HepG2 (cell line): Measurements from ENCODE around the gene BASP1. TPM values are rescaled to one million over a fixed set of nuclear protein-coding genes. Genes with fewer than 3 reads are reported as not detected.

Experiments
- ATAC-seq: fragments of 200-7000 bp; cut with Tn5 transposase; 3 replicates; pipeline ENCODE4 v1.9.1; 2020; ENCODE audit warnings: mild to moderate bottlenecking, moderate library complexity
- BruUV-seq: library from RNA; stranded (reverse); fragments of 400-500 nt; replicated peaks from 2 replicates; lab custom pipeline; 2021; lab: Mats Ljungman, UMichigan
- CTCF ChIA-PET: fragments of 300-600 bp; formaldehyde crosslinking; extraction: SDS; loops from one replicate; lab custom pipeline; 2021; ENCODE audit warnings: low total read pairs, inconsistent platforms, low intra/inter-chr PET ratio; lab: Yijun Ruan, JAX
- POLR2A ChIA-PET: fragments of 350-600 bp; sonication (Branson Sonifier 250); formaldehyde crosslinking; loops from one replicate; lab custom pipeline; 2020; ENCODE audit warnings: antibody characterized with exemption, inconsistent platforms; lab: Yijun Ruan, JAX
- DNase-seq: peaks from one replicate; pipeline ENCODE4 v3.0.0-alpha.2; 2015; ENCODE audit warnings: low spot score
- FAIRE-seq: peaks from 3 replicates; lab custom pipeline; 2011; peaks lifted over from hg19 to GRCh38; lab: Jason Lieb, UNC
- H2AFZ ChIP-seq: one replicate; pipeline ENCODE4 v1.6.1; 2011; ENCODE audit warnings: low read length, inconsistent platforms
- H3K27ac ChIP-seq: fragments of 300-600 bp; 3 replicates; pipeline ENCODE4 v1.8.0; 2011; ENCODE audit warnings: mixed run types, mild to moderate bottlenecking, mixed read lengths, low read length, inconsistent platforms; ENCODE audit not compliant: insufficient read depth; ENCODE audit errors: extremely low read length
- H3K27me3 ChIP-seq, 2 experiments: fragments of 200-600 bp in 1 of 2; 2 replicates in 1 of 2; 3 replicates in 1 of 2; pipeline versions ENCODE4 v1.6.0 to v1.8.0; 2011; ENCODE audit warnings: low read length in 2 of 2, mild to moderate bottlenecking in 2 of 2, moderate library complexity in 2 of 2, inconsistent platforms in 1 of 2; ENCODE audit not compliant: insufficient read depth in 2 of 2, control insufficient read depth in 1 of 2
- H3K36me3 ChIP-seq, 2 experiments: fragments of 200-600 bp in 1 of 2; replicated peaks in 1 of 2; 2 replicates in 1 of 2; 3 replicates in 1 of 2; pipeline versions ENCODE4 v1.5.1 to v1.8.0; 2011; ENCODE audit warnings: low read length in 2 of 2, inconsistent platforms in 1 of 2; ENCODE audit not compliant: insufficient read depth in 2 of 2, control insufficient read depth in 1 of 2
- H3K4me1 ChIP-seq: 2 replicates; pipeline ENCODE4 v1.5.1; 2012; ENCODE audit warnings: low read length, inconsistent platforms; ENCODE audit not compliant: insufficient read depth
- H3K4me2 ChIP-seq: 2 replicates; pipeline ENCODE4 v1.6.0; 2011; ENCODE audit warnings: low read depth, low read length, inconsistent platforms
- H3K4me3 ChIP-seq, 3 experiments: fragments of 200-600 bp in 1 of 3; sonication (generic), shearing (Covaris generic) in 1 of 3; replicated peaks in 1 of 3; 2 replicates each; pipeline ENCODE4 v1.5.1; 2011 to 2016; ENCODE audit warnings: low read length in 3 of 3, inconsistent platforms in 2 of 3, low read depth in 2 of 3, mild to moderate bottlenecking in 2 of 3, control low read depth in 1 of 3, mixed read lengths in 1 of 3; ENCODE audit not compliant: insufficient read depth in 1 of 3
- H3K79me2 ChIP-seq: one replicate; pipeline ENCODE4 v1.6.1; 2011; ENCODE audit warnings: low read length, inconsistent platforms; ENCODE audit not compliant: insufficient read depth
- H3K9ac ChIP-seq: 2 replicates; pipeline ENCODE4 v1.6.0; 2011; ENCODE audit warnings: mild to moderate bottlenecking, low read depth, low read length, inconsistent platforms; ENCODE audit not compliant: insufficient read depth
- H3K9me3 ChIP-seq: 2 replicates; pipeline ENCODE4 v1.5.1; 2012; ENCODE audit warnings: mild to moderate bottlenecking, low read length
- H4K20me1 ChIP-seq: 2 replicates; pipeline ENCODE4 v1.6.0; 2011; ENCODE audit warnings: inconsistent platforms, mild to moderate bottlenecking, low read length, moderate library complexity; ENCODE audit not compliant: insufficient read depth
- HNF4G ChIP-seq, 2 experiments: sonication (generic) in 1 of 2; formaldehyde crosslinking in 1 of 2; IDR thresholded peaks; 2 replicates each; pipeline versions ENCODE4 v1.4.0 to v1.6.1; 2011 to 2020; ENCODE audit warnings: borderline replicate concordance in 2 of 2, low read depth in 2 of 2, mild to moderate bottlenecking in 2 of 2, low read length in 1 of 2, missing genetic modification reagents in 1 of 2, moderate library complexity in 1 of 2
- NR3C1 ChIP-seq: sonication (generic); formaldehyde crosslinking; IDR thresholded peaks from 2 replicates; pipeline ENCODE4 v1.4.0; 2020; ENCODE audit warnings: missing genetic modification reagents
- SIN3A ChIP-seq: IDR thresholded peaks from 2 replicates; pipeline ENCODE4 v1.6.1; 2011; ENCODE audit warnings: low read depth, mild to moderate bottlenecking, control low read depth, low read length, borderline replicate concordance
- ZEB1 ChIP-seq: IDR thresholded peaks from 2 replicates; pipeline ENCODE4 v1.6.1; 2012; ENCODE audit warnings: mild to moderate bottlenecking, low read depth, inconsistent platforms; ENCODE audit not compliant: insufficient replicate concordance
- ZNF124 ChIP-seq: sonication (generic); formaldehyde crosslinking; IDR thresholded peaks from 2 replicates; pipeline ENCODE4 v1.4.0; 2020; ENCODE audit warnings: missing genetic modification reagents
- ZNF331 ChIP-seq: sonication (generic); formaldehyde crosslinking; IDR thresholded peaks from 2 replicates; pipeline ENCODE4 v1.4.0; 2020; ENCODE audit warnings: missing genetic modification reagents
- ZSCAN12 ChIP-seq: sonication (generic); formaldehyde crosslinking; IDR thresholded peaks from 2 replicates; pipeline ENCODE4 v1.9.0; 2021; ENCODE audit warnings: mild to moderate bottlenecking, missing genetic modification reagents
- WGBS: methylation state at CpG from one replicate; pipeline ENCODE4 v1.1.6; 2017; ENCODE audit warnings: low lambda C conversion rate; 5-methylcytosine and 5-hydroxymethylcytosine counted together
- in situ Hi-C: cut with HindIII; loops from 2 replicates; pipeline ENCODE4 v1.10.0; 2017; ENCODE audit warnings: low pct_unique_long_range_greater_than_20kb; ENCODE audit not compliant: extremely low pct_ligation_motif_present
- intact Hi-C: fragments of 100-400 bp; cut with micrococcal nuclease; formaldehyde crosslinking; loops from one replicate; pipeline ENCODE4 v1.10.0; 2022; ENCODE audit not compliant: unreplicated experiment
- polyA plus RNA-seq, 8 experiments: library from polyadenylated mRNA; depleted of rRNA in 3 of 8; stranded (reverse) in 7 of 8; unstranded in 1 of 8; fragments of >200 nt; fragmentation: Illumina TruSeq in 4 of 8; extraction: Trizol in 4 of 8; gene quantifications; 2 replicates each; pipeline versions ENCODE4 v1.2.1 to v1.2.3, GENCODE V29; 2011 to 2016; ENCODE audit warnings: low read depth in 4 of 8, missing spikeins in 1 of 8, mixed read lengths in 1 of 8; ENCODE audit not compliant: insufficient read depth in 1 of 8
- total RNA-seq, 5 experiments: library from RNA; depleted of rRNA; stranded (reverse); fragments of >200 nt; fragmentation: Illumina TruSeq; extraction: Trizol; gene quantifications; 2 replicates each; pipeline ENCODE4 v1.2.3, GENCODE V29; 2016; ENCODE audit warnings: low read depth in 1 of 5
- TF ChIP-seq, protein P1 (sequence below): sonication (generic); formaldehyde crosslinking; IDR thresholded peaks from 2 replicates; pipeline ENCODE4 v1.4.0; 2020; ENCODE audit warnings: missing genetic modification reagents
- TF ChIP-seq, protein P2 (sequence below): sonication (generic); formaldehyde crosslinking; IDR thresholded peaks from 2 replicates; pipeline ENCODE4 v1.9.0; 2021; ENCODE audit warnings: mild to moderate bottlenecking, missing genetic modification reagents
- TF ChIP-seq, protein P3 (sequence below): sonication (generic); formaldehyde crosslinking; IDR thresholded peaks from 2 replicates; pipeline ENCODE4 v1.8.0; 2022; ENCODE audit warnings: mild to moderate bottlenecking, missing genetic modification reagents
- TF ChIP-seq, protein P4 (sequence below): IDR thresholded peaks from 2 replicates; pipeline ENCODE4 v1.6.1; 2016; ENCODE audit warnings: missing biosample characterization, missing genetic modification reagents, low read depth

Gene BASP1
- total and polyA plus RNA-seq, 2 of the 13 experiments (the other 11 are each of a cell fraction or from before 2014, with no cell fraction given): 0.04 TPM; not detected in 1

DNA sequence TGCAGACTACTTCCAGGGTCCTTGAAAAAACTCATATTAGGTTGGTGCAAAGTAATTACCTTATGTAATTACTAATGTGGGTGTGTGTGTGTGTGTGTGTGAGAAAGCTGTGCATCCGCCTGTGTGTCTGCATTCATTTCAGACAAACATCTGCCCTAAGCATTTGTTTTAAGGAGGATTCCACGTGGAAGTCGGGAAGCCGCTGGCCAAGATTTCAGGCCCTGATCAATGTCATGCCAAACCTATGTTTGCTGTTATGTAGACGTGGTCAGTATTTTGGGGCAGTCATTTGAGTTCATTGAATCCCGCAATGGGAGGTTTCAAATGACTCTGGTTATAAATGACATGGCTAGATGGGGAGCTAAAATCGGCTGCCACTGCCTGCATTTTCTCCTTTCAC is 33.6 kb upstream of the BASP1 start:
- in situ Hi-C loops (loop anchor here (10.0 kb wide), 1 partner anchor 249 kb away; the partner anchor contains the start of gene MYO10), intact Hi-C loops (loop anchor here (1.0 kb wide), 1 partner anchor 250 kb away; no protein-coding TSS in a partner anchor)
- no peak for DNase-seq
- no peaks in the 10 kb centered on the region for H3K79me2 ChIP-seq
- 75% methylated on average over 7 of the region's 7 CpGs for WGBS
- no peak overlapping the region for H3K27ac ChIP-seq
- ChIA-PET CTCF (no interaction called here), POLR2A (no interaction called here)
- no peaks in the 10 kb centered on the region for H4K20me1 ChIP-seq
- H3K4me2 ChIP-seq: no peak overlapping the region
- BruUV-seq: no TSS peak
- no peaks in the 10 kb centered on the region for H3K9me3 ChIP-seq
- no peak for ATAC-seq
- H3K27me3 ChIP-seq: no peaks in the 10 kb centered on the region
- H3K4me3 ChIP-seq: no peak overlapping the region
- no peaks in the 10 kb centered on the region for H3K4me1 ChIP-seq
- H2AFZ ChIP-seq: no peak overlapping the region
- no peak for FAIRE-seq
- no peak overlapping the region for H3K9ac ChIP-seq
- H3K36me3 ChIP-seq: no peaks in the 10 kb centered on the region
- no peak for TF ChIP-seq ZSCAN12 (CRISPR knock-in tag)
- TF ChIP-seq NR3C1 (CRISPR knock-in tag): no peak
- no peak for TF ChIP-seq SIN3A
- no peak for TF ChIP-seq ZNF124 (CRISPR knock-in tag)
- no peak for TF ChIP-seq ZNF331 (CRISPR knock-in tag)
- TF ChIP-seq HNF4G (IDR thresholded peaks at IDR 0.05; ENCODE audit: borderline replicate concordance, low read depth, low read length): no peak
- TF ChIP-seq HNF4G (CRISPR knock-in tag; IDR thresholded peaks at IDR 0.05; ENCODE audit: borderline replicate concordance, low read depth): no peak
- TF ChIP-seq, protein P1, sequence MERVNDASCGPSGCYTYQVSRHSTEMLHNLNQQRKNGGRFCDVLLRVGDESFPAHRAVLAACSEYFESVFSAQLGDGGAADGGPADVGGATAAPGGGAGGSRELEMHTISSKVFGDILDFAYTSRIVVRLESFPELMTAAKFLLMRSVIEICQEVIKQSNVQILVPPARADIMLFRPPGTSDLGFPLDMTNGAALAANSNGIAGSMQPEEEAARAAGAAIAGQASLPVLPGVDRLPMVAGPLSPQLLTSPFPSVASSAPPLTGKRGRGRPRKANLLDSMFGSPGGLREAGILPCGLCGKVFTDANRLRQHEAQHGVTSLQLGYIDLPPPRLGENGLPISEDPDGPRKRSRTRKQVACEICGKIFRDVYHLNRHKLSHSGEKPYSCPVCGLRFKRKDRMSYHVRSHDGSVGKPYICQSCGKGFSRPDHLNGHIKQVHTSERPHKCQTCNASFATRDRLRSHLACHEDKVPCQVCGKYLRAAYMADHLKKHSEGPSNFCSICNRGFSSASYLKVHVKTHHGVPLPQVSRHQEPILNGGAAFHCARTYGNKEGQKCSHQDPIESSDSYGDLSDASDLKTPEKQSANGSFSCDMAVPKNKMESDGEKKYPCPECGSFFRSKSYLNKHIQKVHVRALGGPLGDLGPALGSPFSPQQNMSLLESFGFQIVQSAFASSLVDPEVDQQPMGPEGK (CRISPR knock-in tag): no peak
- TF ChIP-seq, protein P2, sequence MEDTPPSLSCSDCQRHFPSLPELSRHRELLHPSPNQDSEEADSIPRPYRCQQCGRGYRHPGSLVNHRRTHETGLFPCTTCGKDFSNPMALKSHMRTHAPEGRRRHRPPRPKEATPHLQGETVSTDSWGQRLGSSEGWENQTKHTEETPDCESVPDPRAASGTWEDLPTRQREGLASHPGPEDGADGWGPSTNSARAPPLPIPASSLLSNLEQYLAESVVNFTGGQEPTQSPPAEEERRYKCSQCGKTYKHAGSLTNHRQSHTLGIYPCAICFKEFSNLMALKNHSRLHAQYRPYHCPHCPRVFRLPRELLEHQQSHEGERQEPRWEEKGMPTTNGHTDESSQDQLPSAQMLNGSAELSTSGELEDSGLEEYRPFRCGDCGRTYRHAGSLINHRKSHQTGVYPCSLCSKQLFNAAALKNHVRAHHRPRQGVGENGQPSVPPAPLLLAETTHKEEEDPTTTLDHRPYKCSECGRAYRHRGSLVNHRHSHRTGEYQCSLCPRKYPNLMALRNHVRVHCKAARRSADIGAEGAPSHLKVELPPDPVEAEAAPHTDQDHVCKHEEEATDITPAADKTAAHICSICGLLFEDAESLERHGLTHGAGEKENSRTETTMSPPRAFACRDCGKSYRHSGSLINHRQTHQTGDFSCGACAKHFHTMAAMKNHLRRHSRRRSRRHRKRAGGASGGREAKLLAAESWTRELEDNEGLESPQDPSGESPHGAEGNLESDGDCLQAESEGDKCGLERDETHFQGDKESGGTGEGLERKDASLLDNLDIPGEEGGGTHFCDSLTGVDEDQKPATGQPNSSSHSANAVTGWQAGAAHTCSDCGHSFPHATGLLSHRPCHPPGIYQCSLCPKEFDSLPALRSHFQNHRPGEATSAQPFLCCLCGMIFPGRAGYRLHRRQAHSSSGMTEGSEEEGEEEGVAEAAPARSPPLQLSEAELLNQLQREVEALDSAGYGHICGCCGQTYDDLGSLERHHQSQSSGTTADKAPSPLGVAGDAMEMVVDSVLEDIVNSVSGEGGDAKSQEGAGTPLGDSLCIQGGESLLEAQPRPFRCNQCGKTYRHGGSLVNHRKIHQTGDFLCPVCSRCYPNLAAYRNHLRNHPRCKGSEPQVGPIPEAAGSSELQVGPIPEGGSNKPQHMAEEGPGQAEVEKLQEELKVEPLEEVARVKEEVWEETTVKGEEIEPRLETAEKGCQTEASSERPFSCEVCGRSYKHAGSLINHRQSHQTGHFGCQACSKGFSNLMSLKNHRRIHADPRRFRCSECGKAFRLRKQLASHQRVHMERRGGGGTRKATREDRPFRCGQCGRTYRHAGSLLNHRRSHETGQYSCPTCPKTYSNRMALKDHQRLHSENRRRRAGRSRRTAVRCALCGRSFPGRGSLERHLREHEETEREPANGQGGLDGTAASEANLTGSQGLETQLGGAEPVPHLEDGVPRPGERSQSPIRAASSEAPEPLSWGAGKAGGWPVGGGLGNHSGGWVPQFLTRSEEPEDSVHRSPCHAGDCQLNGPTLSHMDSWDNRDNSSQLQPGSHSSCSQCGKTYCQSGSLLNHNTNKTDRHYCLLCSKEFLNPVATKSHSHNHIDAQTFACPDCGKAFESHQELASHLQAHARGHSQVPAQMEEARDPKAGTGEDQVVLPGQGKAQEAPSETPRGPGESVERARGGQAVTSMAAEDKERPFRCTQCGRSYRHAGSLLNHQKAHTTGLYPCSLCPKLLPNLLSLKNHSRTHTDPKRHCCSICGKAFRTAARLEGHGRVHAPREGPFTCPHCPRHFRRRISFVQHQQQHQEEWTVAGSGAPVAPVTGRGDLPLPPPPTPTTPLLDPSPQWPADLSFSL (CRISPR knock-in tag): no peak
- TF ChIP-seq, protein P3, sequence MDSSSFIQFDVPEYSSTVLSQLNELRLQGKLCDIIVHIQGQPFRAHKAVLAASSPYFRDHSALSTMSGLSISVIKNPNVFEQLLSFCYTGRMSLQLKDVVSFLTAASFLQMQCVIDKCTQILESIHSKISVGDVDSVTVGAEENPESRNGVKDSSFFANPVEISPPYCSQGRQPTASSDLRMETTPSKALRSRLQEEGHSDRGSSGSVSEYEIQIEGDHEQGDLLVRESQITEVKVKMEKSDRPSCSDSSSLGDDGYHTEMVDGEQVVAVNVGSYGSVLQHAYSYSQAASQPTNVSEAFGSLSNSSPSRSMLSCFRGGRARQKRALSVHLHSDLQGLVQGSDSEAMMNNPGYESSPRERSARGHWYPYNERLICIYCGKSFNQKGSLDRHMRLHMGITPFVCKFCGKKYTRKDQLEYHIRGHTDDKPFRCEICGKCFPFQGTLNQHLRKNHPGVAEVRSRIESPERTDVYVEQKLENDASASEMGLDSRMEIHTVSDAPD (CRISPR knock-in tag): no peak
- TF ChIP-seq, protein P4, sequence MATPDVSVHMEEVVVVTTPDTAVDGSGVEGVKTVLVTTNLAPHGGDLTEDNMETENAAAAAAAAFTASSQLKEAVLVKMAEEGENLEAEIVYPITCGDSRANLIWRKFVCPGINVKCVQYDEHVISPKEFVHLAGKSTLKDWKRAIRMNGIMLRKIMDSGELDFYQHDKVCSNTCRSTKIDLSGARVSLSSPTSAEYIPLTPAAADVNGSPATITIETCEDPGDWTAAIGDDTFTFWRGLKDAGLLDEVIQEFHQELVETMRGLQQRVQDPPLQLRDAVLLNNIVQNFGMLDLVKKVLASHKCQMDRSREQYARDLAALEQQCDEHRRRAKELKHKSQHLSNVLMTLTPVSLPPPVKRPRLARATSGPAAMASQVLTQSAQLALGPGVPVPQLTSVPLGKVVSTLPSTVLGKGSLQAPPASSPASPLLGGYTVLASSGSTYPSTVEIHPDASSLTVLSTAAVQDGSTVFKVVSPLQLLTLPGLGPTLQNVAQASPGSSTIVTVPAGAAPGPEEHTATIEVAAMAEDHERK (CRISPR knock-in tag): no peak
- TF ChIP-seq ZEB1: no peak
